Measurements from ENCODE around the gene HSD17B2.

- no peak for TF ChIP-seq GATA2 (IDR thresholded peaks at IDR 0.05; ENCODE audit: low read depth, low read length)
- no peak for TF ChIP-seq GATA3 (IDR thresholded peaks at IDR 0.05; ENCODE audit: low read depth, low read length)
Observed at GRCh38 chr16:82033683-82034300, 1.3 kb upstream of the HSD17B2 start.
